ENCODE measurements around the gene ZNF304.
"Not testable (repeated sequence)": the region's sequence is repeated elsewhere in the genome, so short reads cannot be mapped to it uniquely, and the experiment has no call there.

Gene ZNF304

DNA sequence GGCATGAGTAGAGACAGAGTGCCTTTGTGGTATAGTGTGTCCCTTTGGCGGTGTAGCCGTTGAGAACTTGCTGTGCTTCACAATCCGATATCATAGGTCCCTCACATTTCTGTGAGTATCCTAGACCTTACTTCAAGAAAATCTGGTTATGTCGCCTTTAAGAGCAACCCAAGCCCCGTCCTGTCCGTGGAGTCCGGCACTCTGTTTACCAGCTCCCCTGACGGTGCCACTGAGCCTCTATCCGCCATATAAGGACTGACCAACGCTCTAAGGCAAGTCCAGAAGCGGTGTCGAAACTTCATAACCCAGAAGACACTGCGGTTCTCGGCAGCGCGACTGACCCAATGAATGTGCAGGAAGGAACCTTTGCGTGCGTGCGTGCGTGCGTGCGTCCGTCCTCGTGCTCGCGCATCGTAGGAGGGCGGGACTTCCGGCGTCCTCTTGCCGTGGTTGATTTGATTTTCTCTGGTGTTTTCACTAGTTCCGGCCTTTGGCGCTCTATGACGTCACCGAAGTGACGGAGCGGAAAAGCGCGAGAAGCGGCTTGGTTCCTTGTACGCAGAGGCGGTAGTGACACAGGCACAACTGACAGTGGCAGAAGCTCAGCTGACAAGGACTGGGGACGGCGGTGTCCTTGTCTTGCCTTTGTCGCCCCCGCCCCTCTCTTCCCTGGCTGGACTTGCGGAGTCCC lies 12.1 kb downstream of the ZNF304 start, which contains the start of the genes TRAPPC2B and ZNF547:
TRAPPC2B (plus strand) TSS at position 555 of the 691 bp plus-strand sequence. CDS start 1,283 bp downstream, outside the sequence.
ZNF547 (plus strand) TSS at position 555 of the 691 bp plus-strand sequence. CDS start 5,005 bp downstream, outside the sequence.
- FAIRE-seq: peak; percentile 99

DNA sequence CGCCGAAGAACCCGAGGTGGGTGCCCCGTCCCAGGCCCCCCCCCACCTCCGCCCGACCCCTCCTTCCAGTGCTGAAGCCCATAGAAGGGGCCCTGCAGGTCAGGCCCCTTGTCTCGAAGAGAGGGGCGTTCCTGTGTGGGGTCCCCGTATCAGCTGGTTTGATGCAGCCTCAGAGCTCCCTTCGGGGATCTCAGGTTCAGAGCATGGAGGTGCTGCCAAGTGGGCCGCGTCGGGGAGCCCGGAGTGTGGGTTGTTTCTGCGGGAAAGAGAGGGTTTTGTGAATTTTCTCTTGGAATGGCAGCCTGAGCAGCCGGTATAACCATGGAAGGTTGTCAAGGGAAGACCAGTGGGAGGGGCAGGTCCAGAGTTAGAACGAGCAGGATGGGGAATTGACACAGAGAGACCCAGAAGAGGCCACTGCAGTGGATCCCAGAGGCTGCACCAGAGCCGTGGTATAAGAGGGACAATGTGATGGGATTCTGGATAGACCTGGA lies 12.7 kb downstream of the ZNF304 start:
- FAIRE-seq: no peak

DNA sequence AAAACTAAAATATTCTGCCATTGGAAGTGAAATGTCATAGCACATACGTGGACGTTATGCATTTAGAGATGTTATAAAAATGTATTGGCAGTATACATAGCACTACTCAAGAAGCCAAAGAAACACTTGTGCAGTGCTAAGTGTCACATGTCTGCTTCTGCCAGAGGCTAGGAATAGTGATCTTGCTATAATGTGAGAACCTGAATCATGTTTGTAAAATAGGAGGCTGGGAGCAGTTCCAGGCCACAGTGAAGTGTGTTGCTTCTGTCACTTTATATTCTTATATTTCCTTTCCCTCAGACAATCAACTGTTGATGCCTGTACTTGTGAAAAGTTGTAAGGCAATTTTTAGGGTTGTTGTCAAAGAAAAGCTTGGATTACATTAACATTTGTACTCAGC lies 15.7 kb downstream of the ZNF304 start:
- no peak for FAIRE-seq

DNA sequence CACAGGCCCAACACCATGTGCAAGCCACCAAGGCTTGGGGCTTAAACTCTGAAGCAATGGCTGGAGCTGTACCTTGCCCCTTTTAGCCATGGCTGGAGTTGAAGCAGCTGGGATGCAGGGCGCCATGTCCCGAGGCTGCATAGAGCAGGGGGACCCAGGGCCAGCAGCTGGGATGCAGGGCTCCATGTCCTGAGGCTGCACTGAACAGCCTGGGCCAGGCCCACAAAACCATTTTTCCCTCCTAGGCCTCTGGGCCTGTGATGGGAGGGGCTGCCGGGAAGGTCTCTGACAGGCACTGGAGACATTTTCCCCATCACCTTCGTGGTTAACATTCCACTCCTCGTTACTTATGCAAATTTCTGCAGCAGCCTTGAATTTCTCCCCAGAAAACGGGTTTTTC lies 23.1 kb downstream of the ZNF304 start:
- no peak for FAIRE-seq

DNA sequence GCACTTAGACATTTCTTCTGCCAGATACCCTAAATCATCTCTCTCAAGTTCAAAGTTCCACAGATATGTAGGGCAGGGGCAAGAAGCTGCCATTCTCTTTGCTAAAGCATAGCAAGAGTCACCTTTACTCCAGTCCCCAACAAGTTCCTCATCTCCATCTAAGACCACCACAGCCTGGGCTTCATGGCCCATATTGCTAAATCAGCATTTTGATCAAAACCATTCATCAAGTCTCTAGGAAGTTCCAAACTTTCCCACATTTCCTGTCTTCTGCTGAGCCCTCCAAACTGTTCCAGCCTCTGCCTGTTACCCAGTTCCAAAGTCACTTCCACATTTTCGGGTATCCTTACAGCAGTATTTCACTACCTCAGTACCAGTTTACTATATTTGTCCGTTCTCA lies 23.6 kb downstream of the ZNF304 start:
- FAIRE-seq: not testable (repeated sequence)

DNA sequence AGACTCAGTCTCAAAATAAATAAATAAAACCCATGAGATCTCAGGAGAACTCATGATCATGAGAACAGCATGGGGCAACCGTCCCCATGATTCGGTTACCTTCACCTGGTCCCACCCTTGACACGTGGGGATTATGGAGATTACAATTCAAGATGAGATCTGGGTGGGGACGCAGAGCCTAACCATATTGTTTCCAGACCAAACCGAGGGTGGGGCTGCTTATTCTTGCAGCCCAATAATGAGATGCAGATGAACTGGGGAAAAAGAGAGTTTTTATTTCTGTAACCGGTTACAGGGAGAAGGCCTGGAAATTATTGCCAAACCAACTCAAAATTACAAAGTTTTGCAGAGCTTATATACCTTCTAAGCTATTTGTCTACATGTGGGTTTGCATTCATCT lies 25.1 kb downstream of the ZNF304 start:
- FAIRE-seq: no peak

DNA sequence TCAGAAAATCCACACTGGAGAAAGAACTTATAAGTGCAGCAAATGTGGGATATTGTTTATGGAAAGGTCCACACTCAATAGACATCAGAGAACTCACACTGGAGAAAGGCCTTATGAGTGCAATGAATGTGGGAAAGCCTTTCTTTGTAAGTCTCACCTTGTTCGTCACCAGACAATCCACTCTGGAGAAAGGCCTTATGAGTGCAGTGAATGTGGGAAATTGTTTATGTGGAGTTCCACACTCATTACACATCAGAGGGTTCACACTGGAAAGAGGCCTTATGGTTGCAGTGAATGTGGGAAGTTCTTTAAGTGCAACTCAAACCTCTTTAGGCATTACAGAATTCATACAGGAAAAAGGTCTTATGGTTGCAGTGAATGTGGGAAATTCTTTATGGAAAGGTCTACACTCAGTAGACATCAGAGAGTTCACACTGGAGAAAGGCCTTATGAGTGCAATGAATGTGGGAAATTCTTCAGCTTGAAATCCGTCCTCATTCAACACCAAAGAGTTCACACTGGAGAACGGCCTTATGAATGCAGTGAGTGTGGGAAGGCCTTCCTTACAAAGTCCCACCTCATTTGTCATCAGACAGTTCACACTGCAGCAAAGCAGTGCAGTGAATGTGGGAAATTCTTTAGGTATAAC lies 26.6 kb downstream of the ZNF304 start:
- no peak for FAIRE-seq

DNA sequence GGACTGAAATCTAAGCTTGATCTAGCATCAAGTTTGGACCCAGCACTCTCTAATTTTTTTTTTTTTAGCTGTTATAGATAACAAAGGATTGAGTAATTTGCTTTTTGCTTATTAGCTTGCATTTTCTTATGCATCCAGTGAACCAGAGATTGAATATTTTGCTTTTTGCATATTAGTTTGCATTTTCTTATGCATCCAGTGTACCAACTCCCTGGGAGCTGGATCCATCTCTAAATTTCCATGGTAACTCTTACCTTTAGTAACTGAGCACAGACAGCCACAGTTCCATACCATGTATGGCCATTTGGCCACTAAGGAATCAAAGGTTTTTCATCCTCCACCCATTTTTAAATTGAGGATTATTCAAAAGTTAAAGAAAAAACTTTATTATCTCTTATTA lies 29.9 kb downstream of the ZNF304 start:
- no peak for FAIRE-seq

DNA sequence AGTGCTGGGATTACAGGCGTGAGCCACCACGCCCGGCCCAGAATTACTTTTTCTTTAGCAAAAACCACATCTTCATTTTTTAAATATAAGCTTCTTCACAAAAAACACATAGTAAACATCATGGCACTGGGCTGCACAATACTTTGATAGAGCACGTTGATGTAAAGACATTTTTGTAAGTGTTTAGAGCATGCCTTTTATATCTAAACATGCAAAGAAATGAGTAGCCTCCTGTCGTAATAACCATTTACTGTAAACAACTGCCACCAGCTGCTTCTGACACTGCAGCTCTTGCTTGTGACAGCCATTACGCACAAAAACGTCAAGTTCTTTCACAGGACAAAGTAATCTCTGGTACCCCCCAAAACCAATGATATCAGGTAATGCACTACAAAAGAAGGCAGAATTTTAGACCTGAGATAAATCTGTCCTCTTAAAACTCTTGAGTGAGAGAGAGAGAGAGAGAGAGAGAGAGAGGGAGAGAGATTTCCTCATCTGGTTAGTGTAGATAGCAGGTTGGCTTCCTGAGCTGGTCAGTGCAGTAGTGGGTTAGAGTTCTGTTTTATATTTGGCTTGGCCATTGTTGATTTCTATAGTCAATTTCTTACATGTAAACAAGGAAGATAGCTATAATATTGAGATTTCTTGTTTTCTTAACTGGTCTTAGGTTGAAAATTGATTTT lies 31.9 kb downstream of the ZNF304 start:
- FAIRE-seq: no peak

DNA sequence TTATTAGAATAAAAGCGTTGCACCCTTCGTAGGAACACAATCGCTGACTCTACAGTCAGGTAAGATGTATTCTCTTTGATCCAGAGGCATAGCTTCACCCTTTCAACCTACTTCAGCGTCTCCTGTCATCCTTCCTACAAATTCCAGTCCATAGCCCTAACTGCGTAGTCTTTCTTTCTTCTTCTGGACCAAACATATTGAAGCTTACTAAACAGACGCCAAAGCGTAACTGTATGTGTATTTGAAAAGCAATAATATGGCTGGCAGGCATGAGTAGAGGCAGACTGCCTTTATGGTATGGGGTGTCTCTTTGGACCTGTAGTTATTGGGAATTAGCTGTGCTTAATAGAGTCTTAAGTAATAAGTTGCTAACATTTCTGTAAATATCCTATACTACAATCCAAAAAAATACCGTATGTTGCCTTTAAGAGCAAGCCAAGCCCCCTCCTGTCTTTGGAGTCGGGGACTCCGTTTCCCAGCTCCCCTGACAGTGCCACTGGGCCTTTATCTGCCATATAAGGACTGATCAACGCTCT lies 38.2 kb downstream of the ZNF304 start:
- FAIRE-seq: no peak

DNA sequence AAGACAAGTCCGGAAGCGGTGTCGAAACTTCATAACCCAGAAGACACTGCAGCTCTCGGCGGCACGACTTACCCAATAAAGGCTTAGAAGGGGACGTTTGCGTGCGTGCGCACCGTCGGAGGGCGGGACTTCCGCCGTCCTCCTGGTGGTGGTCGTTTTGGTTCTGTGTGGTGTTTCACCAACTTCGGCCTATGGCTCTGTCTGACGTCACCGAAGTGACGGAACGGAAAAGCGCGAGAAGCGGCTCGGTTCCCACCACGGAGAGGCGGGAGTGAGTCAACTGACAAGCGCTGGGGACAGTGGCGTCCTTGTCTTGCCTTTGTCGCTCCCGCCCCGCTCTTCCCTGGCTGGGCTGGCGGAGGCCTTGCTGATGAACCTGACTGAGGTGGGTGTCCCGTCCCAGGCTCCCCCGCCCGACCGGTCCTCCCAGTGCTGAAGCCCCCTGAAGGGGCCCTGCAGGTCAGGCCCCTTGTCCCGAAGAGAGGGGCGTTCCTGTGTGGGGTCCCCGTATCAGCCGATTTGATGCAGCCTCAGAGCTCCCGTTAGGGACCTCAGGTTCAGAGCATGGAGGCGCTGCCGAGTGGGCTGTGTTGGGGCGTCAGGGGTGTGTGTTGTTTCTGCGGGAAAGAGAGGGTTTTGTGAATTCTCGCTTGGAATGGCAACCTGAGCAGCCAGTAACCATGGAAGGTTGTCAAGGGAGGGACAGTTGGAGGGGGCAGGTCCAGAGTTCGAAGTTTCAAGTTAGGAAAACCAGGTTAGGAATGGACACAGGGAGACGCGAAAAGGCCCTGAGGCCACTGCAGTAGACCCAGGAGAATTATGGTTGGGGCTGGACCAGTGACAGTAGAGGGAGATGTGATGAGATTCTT lies 38.9 kb downstream of the ZNF304 start, which contains the start of gene ZNF548:
ZNF548 (plus strand) TSS at position 125 of the 869 bp plus-strand sequence; CDS start at position 371, 246 bp downstream.
- FAIRE-seq: peak; percentile 99

DNA sequence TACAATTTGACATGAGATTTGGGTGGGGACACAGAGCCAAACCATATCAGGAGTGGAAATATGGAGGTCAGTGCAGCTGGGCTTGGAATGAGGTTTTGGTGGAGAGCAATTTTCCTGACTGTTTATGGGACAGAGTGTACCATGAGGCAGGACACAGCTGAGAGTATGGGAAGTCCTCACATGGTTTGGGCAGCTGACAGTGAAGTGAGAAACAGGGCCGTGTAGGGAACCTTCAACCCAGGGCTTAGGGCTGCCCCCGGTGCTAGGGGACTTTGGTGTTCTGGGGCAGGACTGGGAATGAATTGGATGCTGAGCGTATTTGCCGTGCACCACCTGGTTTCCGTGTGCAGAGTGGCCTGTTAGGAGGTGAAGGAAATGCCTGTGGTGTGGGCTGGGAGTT lies 44.6 kb downstream of the ZNF304 start:
- no peak for FAIRE-seq

DNA sequence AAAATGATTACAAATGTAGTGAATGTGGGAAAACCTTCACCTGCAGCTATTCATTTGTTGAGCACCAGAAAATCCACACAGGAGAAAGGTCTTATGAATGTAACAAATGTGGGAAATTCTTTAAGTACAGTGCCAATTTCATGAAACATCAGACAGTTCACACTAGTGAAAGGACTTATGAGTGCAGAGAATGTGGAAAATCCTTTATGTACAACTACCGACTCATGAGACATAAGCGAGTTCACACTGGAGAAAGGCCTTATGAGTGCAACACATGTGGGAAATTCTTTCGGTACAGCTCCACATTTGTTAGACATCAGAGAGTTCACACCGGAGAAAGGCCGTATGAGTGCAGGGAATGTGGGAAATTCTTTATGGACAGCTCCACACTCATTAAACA lies 47.8 kb downstream of the ZNF304 start:
- no peak for FAIRE-seq

DNA sequence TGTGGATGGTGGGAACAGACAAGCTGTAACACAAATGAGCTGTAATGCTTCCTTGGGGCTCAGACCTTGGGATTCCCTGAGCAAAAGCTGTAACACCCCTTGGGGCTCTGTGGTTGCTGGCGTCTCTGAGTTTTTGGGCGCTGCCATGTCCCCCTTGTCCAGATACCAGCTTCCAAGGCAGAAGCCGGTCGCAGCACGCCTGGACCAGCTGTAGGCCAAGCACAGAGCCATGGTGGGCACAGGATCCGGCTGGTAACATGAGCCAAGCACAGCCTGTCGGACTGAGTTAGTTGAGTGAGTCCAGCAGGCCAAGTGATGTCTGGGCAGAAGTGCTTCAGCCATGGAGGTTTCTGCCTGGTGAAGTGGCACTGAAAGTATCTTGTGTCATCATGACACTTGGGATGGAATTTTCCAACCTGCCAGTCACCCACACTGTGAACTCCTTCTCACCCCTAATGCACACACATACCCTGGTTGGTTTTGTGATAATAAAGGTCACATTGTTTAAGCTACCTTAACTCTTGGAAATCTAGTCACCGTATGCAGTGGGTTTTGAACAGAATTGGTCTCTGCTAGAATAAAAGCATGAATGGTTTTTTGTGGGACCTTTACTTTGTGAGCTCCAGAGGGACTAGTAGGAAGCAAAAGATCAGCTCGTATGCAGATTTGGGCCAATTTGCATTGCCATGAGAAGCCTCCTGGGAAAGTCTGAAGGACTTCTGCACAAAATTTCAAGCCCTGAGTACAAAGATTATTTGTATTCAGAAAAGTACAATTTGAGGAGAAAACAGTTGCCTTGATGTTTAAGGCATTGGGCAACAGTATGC lies 52.9 kb downstream of the ZNF304 start:
- FAIRE-seq: no peak

DNA sequence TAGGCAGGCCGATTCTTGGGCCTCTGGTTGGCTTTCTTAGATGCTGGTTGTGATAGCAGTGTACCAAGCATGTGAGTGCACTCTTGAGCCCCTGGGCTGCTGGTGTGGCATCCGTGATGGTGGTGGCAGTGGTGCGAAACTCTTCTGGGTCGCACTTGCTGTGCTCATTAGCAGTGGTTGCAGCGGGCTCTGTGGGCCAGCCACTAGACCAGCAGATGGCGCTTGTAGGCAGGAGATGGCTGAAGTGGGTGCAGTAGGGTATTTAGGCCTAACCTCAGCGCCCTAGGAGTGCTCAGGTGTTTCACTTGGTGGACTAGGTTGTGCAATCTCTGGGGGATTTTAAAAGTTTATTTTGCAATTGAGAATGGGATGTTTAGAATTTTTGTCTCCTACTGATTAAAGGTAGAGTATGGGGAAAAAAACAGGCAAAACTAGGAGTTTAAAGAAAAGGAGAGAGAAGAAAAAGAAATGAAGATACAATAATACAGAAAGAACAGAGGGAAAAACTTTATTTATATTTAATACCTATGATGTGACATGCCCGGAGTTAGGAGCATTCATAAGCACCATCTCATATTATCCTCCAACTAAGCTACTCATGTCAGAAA lies 55.5 kb downstream of the ZNF304 start:
- no peak for FAIRE-seq

Data from G401.6 (cell line).